HG03457 (cell line): Measurements from ENCODE around the gene TEAD1.
A peak's percentile ranks its signal among the peaks of the same experiment; 100 is the strongest.

Source experiments
- ATAC-seq: cut with Tn5 transposase; IDR thresholded peaks from one replicate; pipeline ENCODE4 v1.9.1; 2021; ENCODE audit warnings: moderate number of reproducible peaks; ENCODE audit not compliant: unreplicated experiment

TEAD1 gene

DNA sequence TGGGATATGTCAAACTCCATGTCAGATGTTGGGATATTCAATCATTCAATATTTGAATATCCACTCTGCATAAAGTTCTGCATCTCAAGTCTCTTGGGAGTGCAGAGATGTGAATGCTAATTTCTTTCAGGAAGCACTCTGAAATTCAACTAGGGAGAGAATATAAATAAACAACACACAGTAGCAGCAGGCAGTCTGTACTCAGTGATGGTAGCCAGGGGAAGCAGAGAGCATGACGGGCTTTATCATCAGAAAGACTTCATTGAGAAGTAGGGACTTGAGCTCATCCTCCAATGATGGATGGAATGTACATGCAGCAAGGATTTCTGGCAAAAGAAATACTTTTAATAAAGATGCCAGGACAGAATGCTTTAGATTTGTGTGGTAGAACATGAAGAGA lies 9.8 kb upstream of the TEAD1 start:
- no peak for ATAC-seq

DNA sequence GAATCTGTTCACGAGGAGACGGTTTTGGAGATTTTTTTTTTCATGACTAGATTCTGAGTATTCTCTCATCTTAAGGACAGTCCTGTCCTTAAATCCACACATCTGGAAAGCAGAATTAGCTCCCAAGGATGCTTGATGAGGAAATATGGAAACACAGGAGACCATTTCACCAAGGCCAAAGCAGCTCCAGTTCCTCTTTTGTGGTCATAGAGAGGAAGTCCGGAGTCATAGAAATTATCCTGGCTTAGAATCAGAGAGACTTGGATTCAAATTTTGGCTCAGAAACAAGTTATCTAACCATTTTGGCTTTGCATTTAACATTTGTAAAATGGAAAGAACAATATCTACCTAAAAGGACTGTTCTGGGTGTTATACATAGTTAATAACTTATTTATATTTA lies 7.3 kb upstream of the TEAD1 start:
- ATAC-seq, result no peak

DNA sequence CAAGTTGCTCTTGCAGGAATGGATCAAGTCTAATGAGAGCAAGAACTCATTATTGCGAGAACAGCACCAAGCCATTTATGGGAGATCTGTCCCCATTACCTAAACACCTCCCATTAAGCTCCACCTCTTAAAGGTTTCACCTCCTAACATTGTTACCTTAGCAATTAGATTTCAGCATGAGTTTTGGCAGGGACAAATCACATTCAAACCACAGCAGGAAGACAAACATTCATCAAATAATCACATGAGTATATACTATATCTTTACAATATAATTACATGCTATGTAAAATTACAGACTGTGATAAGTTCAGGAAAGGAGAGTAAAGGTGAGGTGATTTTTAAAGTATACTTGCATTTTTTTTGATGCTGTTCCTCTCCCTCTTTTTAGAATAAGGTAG lies 6.6 kb upstream of the TEAD1 start:
- ATAC-seq, result no peak

DNA sequence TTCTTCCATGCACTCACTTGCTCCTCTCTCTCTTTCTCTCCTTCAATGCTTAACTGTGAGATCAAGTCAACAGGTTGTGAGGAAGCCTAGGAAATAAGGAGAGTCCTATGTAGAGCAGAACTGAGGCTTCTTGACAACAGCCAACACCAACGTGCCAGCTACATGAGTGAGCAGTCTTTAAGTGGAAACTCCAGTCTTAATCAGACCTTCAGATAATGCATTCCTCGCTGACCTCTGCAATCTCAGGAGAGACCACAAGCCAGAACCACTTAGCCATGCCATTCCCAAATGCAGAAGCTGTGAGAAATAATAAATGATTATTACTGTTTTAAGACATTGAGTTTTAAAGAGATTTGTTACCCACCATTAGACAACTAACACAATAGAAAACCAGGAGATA lies 6.1 kb upstream of the TEAD1 start:
- no peak for ATAC-seq

DNA sequence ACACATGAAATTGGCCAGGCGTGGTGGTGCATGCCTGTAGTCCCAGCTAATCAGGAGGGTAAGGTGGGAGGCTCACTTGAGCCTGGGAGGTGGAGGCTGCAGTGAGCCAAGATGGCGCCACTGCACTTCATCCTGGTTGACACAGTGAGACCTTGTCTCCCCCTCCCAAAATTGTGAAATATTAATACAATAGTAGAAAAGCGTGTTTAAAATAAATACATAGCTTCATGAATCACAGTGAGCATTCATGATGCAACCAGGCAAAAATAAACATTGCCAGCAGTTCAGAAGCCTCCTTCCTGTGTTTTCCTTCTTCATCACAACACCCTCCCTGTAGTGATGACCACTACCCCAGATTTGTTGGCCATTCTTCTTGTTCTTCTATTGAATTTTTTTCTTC lies 4.3 kb upstream of the TEAD1 start:
- ATAC-seq, result no peak

DNA sequence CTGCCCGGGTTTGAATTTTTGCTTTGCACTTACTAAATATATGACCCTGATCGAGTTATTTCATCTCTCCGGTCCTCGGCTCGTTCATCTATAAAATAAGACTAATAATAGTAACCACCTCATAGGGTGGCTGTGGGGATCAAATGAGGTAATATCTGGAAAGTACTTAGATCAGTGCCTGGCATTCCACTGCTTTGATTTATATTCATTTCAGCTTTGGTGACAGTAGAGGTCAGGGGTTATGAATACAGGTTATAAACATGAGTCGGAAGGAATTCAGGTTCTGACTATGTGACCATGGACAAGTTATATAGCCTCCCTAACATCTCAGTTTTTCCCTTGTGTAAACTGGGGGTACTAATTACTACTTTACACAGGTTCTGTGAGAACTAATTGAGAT lies 2.9 kb upstream of the TEAD1 start:
- ATAC-seq, result no peak

DNA sequence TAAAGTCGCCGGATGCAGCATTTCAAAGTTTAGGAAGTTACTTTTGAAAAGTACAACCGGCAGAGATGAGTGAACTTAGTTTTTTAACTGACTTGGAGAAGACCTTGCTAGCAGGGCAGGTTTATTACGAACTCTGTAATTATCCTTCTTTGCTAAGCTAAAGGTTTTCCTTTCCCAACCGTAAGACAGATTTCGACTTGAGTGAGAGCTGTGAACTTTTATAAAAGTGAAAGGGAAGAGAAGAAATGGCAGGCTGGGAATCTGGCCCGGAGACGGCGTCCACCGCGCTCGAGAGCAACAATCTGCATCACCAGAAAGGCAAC lies 659 bp upstream of the TEAD1 start:
- ATAC-seq, result no peak

DNA sequence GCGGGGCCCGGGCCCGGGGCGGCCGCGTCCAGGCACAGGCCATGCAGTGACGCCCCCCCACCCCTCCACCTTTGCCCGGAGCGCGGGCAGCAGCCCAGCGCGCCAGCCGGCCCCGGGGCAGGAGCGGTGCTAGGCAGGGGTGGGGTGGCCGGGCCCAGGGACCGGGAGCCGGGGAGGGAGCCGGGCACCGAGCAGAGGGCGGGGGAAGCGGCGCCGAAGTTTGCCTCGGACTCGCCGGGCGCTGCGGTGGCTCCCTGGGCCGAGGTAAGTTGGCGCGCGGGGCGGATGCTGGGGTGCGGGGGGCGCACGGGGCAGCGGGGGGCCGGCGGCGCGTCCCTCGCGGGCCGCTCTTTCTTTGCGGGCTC lies 332 bp downstream of the TEAD1 start:
- ATAC-seq, result peak; percentile 30

DNA sequence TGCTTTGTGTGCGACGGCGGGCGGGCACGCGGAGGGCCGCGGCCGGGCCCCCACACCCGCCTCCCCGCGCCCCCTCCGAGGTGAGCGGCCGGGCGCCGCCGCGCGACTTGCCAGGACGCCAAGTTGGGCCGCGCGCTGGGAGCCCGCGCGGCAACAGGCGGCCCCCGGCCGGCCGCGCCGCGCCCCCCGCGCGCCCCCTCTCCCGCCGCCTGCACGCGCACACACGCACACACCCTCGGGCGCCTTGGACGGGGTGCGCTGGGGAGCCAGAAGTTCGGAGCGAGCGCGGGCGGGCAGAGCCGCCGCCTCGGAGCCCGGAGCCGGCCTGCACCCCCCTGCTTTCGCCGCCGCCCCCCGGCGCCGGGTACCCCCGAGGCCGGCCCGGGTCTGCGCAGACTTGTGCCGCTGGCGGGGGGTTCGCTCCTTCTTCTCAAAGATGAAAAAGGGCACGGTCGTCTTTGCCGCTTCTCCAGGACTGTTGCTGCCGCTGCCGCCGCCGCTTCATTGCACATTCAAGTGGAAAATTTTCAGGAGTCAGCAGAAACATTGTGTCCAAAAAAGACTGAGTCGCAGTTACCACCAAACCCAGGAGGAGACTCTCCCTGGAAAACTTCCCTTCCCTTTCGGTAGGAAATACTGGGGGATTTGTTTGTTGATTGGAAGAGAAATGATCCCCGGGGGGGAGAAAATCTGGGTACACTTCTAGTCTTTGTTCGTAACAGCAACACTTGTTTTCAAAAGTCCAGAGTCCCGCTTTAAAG lies 895 bp downstream of the TEAD1 start:
- ATAC-seq, result no peak

DNA sequence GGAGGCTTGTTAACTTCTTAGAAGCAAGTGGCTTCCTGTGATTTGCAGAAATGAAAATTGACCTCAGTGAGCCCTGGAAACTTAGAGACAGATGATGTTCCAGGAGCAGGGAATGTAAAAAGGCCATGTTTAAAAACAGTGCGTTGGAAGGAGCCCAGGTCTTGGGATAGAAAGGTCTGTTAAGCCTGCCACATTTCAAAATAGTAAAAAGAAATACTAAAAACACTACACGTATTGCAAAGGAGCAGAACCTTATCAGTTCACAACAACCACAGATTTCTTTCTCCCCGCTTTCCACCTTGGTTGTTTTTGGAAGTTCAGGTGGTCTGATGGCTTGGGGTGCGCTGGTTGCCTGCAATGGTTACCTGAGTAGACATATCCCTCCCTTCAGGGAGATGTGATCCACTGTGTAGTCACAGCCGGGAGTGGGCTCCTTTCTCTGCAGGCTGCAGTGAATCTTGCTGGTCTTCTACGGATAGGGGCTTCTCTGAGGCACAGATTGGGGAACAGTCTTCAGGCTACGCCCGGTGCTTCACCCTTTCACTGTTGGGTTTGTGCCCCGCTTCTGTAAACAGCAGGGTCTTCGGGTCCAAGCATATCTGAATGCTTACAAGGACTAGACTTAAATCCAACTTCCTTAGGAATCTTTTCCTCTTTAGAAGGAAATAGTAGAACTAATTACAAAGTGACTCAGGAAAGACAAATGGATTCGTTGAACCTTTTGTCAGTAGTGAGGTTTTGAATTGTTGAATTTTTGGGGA lies 1.9 kb downstream of the TEAD1 start:
- ATAC-seq, result no peak

DNA sequence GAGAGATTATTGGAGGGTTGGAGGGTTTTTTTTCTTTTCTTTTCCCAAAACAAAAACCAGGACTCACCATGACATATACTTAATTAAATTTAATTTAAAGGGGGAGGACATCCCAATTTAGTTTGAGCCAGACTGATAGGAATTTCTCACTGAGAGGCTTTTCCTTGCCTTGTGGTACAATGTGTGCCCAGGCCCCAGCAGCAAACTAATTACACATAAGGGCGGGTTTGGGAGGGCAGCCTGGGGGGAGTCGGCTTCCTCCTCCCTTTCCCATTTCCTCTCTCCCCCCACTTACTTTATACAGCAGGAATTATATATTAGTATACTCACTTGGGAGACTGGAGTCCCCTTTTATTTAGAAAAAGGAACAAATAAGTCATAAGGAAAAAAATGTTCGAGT lies 2.9 kb downstream of the TEAD1 start:
- ATAC-seq, result no peak

DNA sequence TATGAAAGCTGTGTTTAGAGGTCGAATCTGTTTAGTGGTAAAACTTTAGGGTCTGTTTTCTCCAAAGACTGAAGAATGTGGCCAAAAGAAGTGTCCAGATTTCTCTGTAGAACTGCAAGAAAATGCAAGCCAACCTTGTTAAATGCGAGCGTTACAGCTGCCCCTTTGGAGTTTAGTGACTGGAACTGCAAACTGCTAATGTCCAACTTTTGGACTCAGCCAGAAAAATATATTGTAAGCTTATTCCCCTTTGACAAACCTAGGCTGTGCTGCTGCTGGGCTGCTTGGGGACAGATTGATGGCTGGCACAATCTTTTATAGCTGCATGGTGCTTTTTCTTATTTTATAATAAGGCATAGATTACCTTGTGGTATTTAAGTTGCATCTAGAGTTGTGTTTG lies 3.9 kb downstream of the TEAD1 start:
- no peak for ATAC-seq

DNA sequence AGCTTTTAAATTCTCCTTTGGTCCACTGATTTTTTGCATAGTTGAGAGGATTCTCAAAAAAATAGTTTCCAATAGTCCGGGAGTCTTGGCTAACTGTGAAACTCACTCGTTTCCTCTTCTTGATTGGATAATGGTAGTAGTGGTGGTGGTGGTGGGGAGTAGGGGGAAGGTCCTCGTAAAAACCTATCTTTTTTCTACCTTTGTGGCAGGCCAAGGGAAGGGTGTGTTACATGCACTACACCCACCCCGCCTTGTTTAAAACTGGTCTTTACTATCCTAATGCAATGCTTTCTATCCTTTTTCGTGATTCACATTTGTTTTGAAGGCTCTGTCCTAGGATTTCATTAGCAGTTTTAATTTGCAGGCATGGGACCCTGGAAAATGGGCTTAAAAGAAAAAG lies 4.8 kb downstream of the TEAD1 start:
- ATAC-seq, result no peak

DNA sequence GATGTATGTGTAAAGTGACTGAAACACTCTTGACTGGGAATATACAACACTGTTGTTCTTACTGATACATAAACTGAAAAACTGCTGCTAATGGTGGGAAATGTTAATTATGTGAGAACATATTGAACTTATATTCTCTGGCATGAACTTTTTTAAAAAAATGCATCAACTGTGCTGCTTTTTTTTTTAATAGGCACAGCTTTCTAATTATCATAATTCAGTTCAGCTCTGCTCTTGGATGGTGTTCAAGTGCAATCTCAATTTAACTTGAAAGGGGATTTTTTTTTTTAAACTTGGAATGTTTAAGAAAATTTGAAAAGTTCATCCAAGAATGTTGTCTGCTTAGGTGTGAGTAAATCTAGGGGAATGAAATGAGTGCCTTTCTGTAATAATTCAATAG lies 5.2 kb downstream of the TEAD1 start:
- ATAC-seq, result no peak

DNA sequence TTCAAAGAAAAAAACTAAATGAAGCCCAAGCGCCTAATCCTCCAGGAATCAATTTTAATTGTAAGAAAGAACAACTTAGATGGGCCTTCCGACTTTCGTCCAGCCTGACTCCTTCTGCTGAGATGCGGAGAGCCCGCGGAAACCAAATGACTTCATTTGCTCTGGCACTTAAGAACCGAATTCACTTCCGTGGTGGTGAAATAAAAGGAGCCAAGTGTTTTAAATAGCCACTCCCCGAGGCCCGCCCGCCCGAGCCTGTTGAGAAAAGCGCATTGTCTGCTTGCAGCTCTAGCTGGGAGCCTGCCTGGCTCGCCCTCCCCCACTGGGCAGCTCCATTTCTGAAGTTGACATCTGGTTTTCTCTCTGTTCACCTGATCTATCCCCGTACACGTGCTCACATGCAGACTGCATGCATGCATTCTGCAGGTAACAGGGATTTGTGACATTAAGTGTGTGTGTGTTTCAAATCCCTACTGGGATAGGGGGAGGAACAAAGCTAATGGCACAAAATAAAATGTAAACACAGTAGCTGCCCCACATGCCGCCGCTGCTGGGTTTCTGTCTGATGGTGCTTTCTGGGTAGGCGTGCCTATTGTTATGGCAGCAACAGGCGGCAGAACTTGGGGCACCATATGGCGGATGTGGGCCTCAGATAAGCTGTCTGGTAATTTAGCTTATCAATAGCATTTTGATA lies 6.2 kb downstream of the TEAD1 start:
- no peak for ATAC-seq

DNA sequence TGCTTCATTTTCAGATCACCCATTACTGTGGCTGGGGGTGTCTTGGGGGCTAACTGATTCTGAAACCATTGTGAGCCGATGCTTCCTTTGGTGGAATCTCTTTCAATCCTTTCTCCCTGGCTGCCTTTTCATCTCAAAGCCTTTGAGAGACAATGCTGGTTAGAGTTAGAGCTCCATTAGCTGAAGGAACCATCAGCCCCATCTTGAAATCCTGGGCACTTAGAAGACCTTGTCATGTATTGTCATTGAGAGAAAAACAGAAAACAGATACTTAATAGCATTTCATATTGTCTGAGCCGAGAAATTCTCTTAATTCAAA lies 6.7 kb downstream of the TEAD1 start:
- no peak for ATAC-seq

DNA sequence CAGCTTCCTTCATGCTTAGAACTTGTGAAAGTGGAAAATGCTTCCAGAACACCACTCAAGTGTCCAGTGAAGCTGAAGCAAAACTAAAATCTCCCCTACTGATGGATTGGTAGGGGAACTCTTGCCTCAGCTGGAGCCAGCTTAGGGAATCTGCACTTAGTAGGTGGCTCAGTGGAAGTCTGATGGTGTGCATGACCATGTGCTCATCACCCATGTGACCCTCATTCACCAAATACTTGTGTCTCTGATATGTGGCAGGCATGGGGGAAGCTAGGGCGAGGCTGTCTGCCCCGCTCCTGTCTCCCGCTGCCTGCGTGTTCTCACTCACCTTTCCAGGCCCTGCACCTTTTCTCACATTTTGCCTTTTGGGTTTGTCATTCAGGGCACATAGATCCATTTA lies 7.2 kb downstream of the TEAD1 start:
- ATAC-seq, result no peak

DNA sequence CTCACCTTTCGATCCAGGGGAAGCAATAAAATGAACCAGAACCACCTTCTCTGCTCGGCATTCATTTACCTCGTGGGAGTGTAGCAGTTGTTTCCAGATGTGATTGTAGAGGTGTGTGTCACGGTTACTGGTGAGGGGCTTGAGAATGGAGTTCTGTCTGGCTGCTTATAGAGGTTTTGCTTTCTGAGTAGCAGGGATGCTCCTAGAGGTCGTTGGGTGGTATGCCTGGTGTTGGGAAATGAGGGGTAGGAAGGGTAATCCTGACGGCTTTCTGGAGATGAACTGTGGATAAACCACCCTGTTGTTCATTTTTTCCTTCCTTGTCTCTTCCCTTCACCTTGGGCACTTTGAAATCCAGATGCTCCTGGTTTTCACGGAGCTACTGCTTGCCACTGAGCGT lies 8.1 kb downstream of the TEAD1 start:
- no peak for ATAC-seq

DNA sequence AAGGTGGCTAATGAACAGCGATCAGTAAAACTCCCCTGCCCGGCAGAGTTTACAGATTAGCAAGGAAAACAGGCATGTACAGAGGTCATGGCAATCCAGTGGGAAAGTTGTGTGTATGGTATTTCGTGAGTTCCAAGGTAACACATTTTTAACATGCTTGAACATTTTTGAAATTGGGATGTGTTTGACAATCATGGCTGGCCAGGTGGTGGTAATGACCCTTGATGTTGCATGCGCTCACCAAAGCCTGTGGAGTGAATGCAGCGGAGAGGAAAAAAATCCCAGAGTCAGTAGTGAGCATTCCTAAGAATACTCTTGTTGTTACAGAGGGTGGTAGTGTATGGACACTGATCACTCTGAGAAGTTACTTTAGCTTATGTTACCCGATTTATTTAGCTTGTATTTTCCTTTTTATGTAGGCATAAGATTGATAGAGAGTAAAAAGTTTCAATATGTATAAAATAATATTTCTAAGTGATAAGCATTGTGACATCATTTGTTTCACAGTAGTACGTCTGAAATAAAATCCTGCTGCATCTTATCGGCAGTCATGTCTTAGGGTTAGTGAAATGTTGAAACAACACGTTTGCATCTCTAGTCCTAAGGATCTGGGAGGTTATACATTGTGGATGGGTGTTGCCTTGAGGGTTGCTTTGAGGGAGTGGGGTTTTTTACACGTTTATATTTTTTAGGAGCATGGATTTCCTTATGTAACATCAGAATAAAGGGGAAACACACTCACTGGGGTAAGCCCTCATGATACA lies 8.7 kb downstream of the TEAD1 start:
- ATAC-seq, result no peak

DNA sequence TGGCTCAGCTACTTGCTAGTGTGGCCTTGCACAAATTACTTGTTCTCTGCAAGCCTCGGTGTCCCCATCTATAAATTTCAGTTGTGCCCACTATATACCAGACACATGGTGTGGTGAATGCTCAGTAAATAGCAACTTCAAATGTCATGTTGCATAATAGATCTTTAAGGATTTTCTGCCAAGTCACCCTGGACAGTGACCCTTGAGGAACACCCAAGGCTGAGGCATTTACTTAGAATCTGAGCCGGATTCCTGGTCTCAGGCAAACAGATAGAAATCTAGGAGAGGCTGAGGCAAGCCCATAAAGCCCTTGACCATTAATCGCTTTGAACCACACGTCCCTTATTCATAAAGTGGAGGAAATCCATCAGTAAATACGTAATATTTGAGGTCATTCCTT lies 9.7 kb downstream of the TEAD1 start:
- no peak for ATAC-seq

DNA sequence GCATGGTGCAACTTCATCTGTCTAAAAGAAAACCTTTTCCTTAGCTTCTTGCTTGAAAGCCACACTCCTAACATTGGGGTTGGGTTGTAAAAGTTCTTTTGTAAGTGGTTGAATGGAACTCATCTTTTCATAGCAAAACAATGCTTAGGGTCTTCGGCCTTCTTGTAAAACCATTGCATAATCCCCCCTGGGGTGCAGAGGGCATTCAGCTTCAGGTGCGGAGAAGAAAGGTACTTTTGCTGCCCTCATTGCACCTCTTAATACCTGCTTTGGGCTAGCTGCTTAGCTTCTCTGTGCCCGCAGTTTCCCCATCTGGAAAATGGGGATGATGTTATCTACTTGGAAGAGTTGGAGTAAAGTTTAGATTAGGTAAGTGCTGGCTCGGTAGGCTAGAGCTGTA lies 10.1 kb downstream of the TEAD1 start:
- no peak for ATAC-seq

DNA sequence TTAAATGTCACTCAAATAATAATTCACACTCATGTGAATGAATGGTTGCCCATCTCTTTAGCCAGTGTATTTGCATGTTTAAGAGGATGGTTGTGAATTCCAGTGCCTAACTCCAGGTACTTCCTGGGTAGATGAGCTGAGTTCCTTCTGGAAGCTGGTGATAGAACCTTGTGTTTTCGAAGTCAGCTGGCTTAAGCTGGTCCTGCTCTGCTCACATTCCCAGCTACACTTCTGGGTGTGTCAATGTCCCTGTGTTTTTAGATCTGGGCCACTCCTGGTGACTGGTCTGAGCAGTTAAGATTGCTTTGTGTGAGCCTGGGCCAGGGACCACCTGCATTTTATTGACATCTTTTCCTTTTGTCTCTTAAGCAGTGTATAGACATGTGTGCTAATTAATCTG lies 10.6 kb downstream of the TEAD1 start:
- no peak for ATAC-seq
